ENCODE data around the gene HSBP1L1. TPM values are rescaled to one million over a fixed set of nuclear protein-coding genes. Genes with fewer than 3 reads are reported as not detected.

HSBP1L1 gene
- total and polyA plus RNA-seq, 2 of the 8 experiments (the other 6 are each of a cell fraction or from before 2014, with no cell fraction given), result 1.0 to 1.3 TPM

GRCh38 chr18:79949697-79950487 is 14.6 kb upstream of the HSBP1L1 start (continued):
- TF ChIP-seq TCF12 (IDR thresholded peaks at IDR 0.05; ENCODE audit: low read depth, low read length) (no peak), SP2 (IDR thresholded peaks at IDR 0.05; ENCODE audit: low read length) (no peak), EP300 (IDR thresholded peaks at IDR 0.05; ENCODE audit: borderline replicate concordance in 1 of 2, low read depth in 2 of 2, low read length in 2 of 2) (no peak), CBX5 (IDR thresholded peaks at IDR 0.05; ENCODE audit: low read depth, low read length) (no peak)
